GM12864 (cell line): Measurements from ENCODE around the gene ZMYM2.

Experiments used
- DNase-seq: peaks from one replicate; pipeline ENCODE4 v3.0.0-alpha.2; 2011; ENCODE audit warnings: low read depth
- H3K4me3 ChIP-seq: 2 replicates; pipeline ENCODE4 v1.5.1; 2011; ENCODE audit warnings: mild to moderate bottlenecking, low read depth, low read length, control low read depth
- CTCF ChIP-seq: IDR thresholded peaks from 2 replicates; pipeline ENCODE4 v1.5.1; 2011; ENCODE audit warnings: low read depth, mild to moderate bottlenecking, moderate library complexity, low read length, control low read depth, inconsistent platforms; ENCODE audit errors: missing control alignments

ZMYM2 gene

GRCh38 chr13:19955873-19956559 lies 2.5 kb upstream of the ZMYM2 start:
- no peak for DNase-seq
- no peak for TF ChIP-seq CTCF
- no peak overlapping the region for H3K4me3 ChIP-seq

- peak; percentile 70 for DNase-seq
- peak overlapping the region; percentile 79 for H3K4me3 ChIP-seq
- peak; percentile 71 for TF ChIP-seq CTCF
Measured at GRCh38 chr13:19957320-19958154, 990 bp upstream of the ZMYM2 start.

GRCh38 chr13:19959141-19959830 lies 759 bp downstream of the ZMYM2 start:
- peak; percentile 11 for TF ChIP-seq CTCF
- peak overlapping the region; percentile 82 for H3K4me3 ChIP-seq
- no peak for DNase-seq

GRCh38 chr13:19959831-19960652 lies 1.5 kb downstream of the ZMYM2 start:
- DNase-seq = peak; percentile 77
- peak overlapping the region; percentile 82 for H3K4me3 ChIP-seq
- TF ChIP-seq CTCF = peak; percentile 82

GRCh38 chr13:19960653-19960976 lies 2.1 kb downstream of the ZMYM2 start:
- peak overlapping the region; percentile 23; the same call in 1 of the 2 replicates for H3K4me3 ChIP-seq
- TF ChIP-seq CTCF = no peak
- DNase-seq = no peak

- DNase-seq = no peak
- TF ChIP-seq CTCF = no peak
- H3K4me3 ChIP-seq = no peak overlapping the region
Measured at GRCh38 chr13:19961489-19961888, 3.0 kb downstream of the ZMYM2 start.
